Activated T-cell treated with anti-CD3 and anti-CD28 coated beads, Interleukin-2, amount 50 U/mL, for 4 hours (primary cell): ENCODE measurements around the gene THSD4. TPM values are rescaled to one million over a fixed set of nuclear protein-coding genes. Genes with fewer than 3 reads are reported as not detected.
"Not testable (repeated sequence)": the region's sequence is repeated elsewhere in the genome, so short reads cannot be mapped to it uniquely, and the experiment has no call there.

Experiments used
- ATAC-seq, 2 donors: fragments of 200-7000 bp; cut with Tn5 transposase; one replicate each; pipeline ENCODE4 v1.10.0; 2021
- DNase-seq: peaks from one replicate; pipeline ENCODE4 v3.0.0-alpha.2; 2020
- H3K27me3 Mint-ChIP-seq: one replicate; pipeline ENCODE4 v1.8.0; 2021; ENCODE audit warnings: low read depth, mixed read lengths
- H3K36me3 Mint-ChIP-seq: one replicate; pipeline ENCODE4 v1.8.0; 2022; ENCODE audit warnings: mixed read lengths; ENCODE audit not compliant: insufficient read depth
- H3K4me1 Mint-ChIP-seq: one replicate; pipeline ENCODE4 v1.8.0; 2021; ENCODE audit warnings: low read depth, mixed read lengths
- H3K4me3 Mint-ChIP-seq: one replicate; pipeline ENCODE4 v1.8.0; 2021; ENCODE audit warnings: mild to moderate bottlenecking, moderate library complexity, mixed read lengths
- H3K9me3 Mint-ChIP-seq: one replicate; pipeline ENCODE4 v1.8.0; 2021; ENCODE audit warnings: mixed read lengths
- total RNA-seq, 3 donors: library from RNA; stranded (reverse); gene quantifications; one replicate each; pipeline ENCODE4 v1.2.1, GENCODE V29; 2021

Gene THSD4
- total RNA-seq, 3 donors from 2014 or later = 0.08 to 0.16 (median 0.11) TPM

- no peak for ATAC-seq
- H3K36me3 Mint-ChIP-seq = no peaks in the 10 kb centered on the region
- H3K9me3 Mint-ChIP-seq = no peaks in the 10 kb centered on the region
- no peaks in the 10 kb centered on the region for H3K4me1 Mint-ChIP-seq
- peaks cover 2% of the 10 kb centered on the region for H3K27me3 Mint-ChIP-seq
- DNase-seq = no peak
- H3K4me3 Mint-ChIP-seq = no peak overlapping the region
Observed at GRCh38 chr15:71713191-71713809, 598.0 kb downstream of the THSD4 start.

- ATAC-seq (no peak), DNase-seq (no peak)
- Mint-ChIP-seq H3K4me3 (no peak overlapping the region), H3K9me3 (no peaks in the 10 kb centered on the region), H3K36me3 (no peaks in the 10 kb centered on the region), H3K4me1 (no peaks in the 10 kb centered on the region), H3K27me3 (peaks cover 5% of the 10 kb centered on the region)
Observed at GRCh38 chr15:71715914-71716313, 600.6 kb downstream of the THSD4 start.

GRCh38 chr15:71716990-71717389 is 601.7 kb downstream of the THSD4 start:
- H3K27me3 Mint-ChIP-seq = peaks cover 6% of the 10 kb centered on the region
- H3K9me3 Mint-ChIP-seq = no peaks in the 10 kb centered on the region
- no peaks in the 10 kb centered on the region for H3K36me3 Mint-ChIP-seq
- DNase-seq = no peak
- no peaks in the 10 kb centered on the region for H3K4me1 Mint-ChIP-seq
- no peak for ATAC-seq
- no peak overlapping the region for H3K4me3 Mint-ChIP-seq

GRCh38 chr15:71718116-71718910 is 603.0 kb downstream of the THSD4 start:
- no peaks in the 10 kb centered on the region for H3K9me3 Mint-ChIP-seq
- H3K27me3 Mint-ChIP-seq = peaks cover 6% of the 10 kb centered on the region
- H3K4me3 Mint-ChIP-seq = no peak overlapping the region
- no peaks in the 10 kb centered on the region for H3K4me1 Mint-ChIP-seq
- DNase-seq (no peak), ATAC-seq (no peak)
- no peaks in the 10 kb centered on the region for H3K36me3 Mint-ChIP-seq

GRCh38 chr15:71723344-71723743 is 608.1 kb downstream of the THSD4 start:
- no peak for DNase-seq
- no peaks in the 10 kb centered on the region for H3K36me3 Mint-ChIP-seq
- ATAC-seq = no peak
- H3K9me3 Mint-ChIP-seq = no peaks in the 10 kb centered on the region
- H3K27me3 Mint-ChIP-seq = peaks cover 9% of the 10 kb centered on the region
- no peak overlapping the region for H3K4me3 Mint-ChIP-seq
- H3K4me1 Mint-ChIP-seq = no peaks in the 10 kb centered on the region

- H3K36me3 Mint-ChIP-seq, DNase-seq, ATAC-seq, H3K4me1 Mint-ChIP-seq, H3K4me3 Mint-ChIP-seq, H3K9me3 Mint-ChIP-seq, H3K27me3 Mint-ChIP-seq: not testable (repeated sequence)
Observed at GRCh38 chr15:71725207-71725955, 610.1 kb downstream of the THSD4 start.

- Mint-ChIP-seq H3K36me3 (no peaks in the 10 kb centered on the region), H3K27me3 (peaks cover 17% of the 10 kb centered on the region), H3K4me3 (no peak overlapping the region), H3K9me3 (no peaks in the 10 kb centered on the region), H3K4me1 (no peaks in the 10 kb centered on the region)
- DNase-seq (no peak), ATAC-seq (no peak)
Observed at GRCh38 chr15:71728881-71729280, 613.6 kb downstream of the THSD4 start.

GRCh38 chr15:71729319-71729718 is 614.0 kb downstream of the THSD4 start:
- Mint-ChIP-seq H3K4me3 (no peak overlapping the region), H3K27me3 (peaks cover 17% of the 10 kb centered on the region), H3K4me1 (no peaks in the 10 kb centered on the region), H3K36me3 (no peaks in the 10 kb centered on the region), H3K9me3 (no peaks in the 10 kb centered on the region)
- no peak for DNase-seq
- ATAC-seq = no peak

GRCh38 chr15:71730277-71731144 is 615.2 kb downstream of the THSD4 start:
- no peaks in the 10 kb centered on the region for H3K4me1 Mint-ChIP-seq
- ATAC-seq (peak; percentile 48 to 71), DNase-seq (no peak)
- peaks cover 14% of the 10 kb centered on the region for H3K27me3 Mint-ChIP-seq
- no peaks in the 10 kb centered on the region for H3K36me3 Mint-ChIP-seq
- no peak overlapping the region for H3K4me3 Mint-ChIP-seq
- H3K9me3 Mint-ChIP-seq = no peaks in the 10 kb centered on the region

GRCh38 chr15:71732636-71733035 is 617.4 kb downstream of the THSD4 start:
- H3K9me3 Mint-ChIP-seq = no peaks in the 10 kb centered on the region

GRCh38 chr15:71733122-71733521 is 617.9 kb downstream of the THSD4 start:
- no peaks in the 10 kb centered on the region for H3K4me1 Mint-ChIP-seq
- no peaks in the 10 kb centered on the region for H3K36me3 Mint-ChIP-seq
- H3K9me3 Mint-ChIP-seq = no peaks in the 10 kb centered on the region
- no peak for ATAC-seq
- no peak overlapping the region for H3K4me3 Mint-ChIP-seq
- H3K27me3 Mint-ChIP-seq = peaks cover 13% of the 10 kb centered on the region
- no peak for DNase-seq

More at GRCh38 chr15:71732636-71733035, 617.4 kb downstream of the THSD4 start:
- Mint-ChIP-seq H3K4me3 (no peak overlapping the region), H3K27me3 (peaks cover 13% of the 10 kb centered on the region), H3K4me1 (no peaks in the 10 kb centered on the region), H3K36me3 (no peaks in the 10 kb centered on the region)
- no peak for DNase-seq
- no peak for ATAC-seq

- no peak overlapping the region for H3K4me3 Mint-ChIP-seq
- no peaks in the 10 kb centered on the region for H3K4me1 Mint-ChIP-seq
- H3K36me3 Mint-ChIP-seq = no peaks in the 10 kb centered on the region
- ATAC-seq (no peak), DNase-seq (no peak)
- peaks cover 13% of the 10 kb centered on the region for H3K27me3 Mint-ChIP-seq
- no peaks in the 10 kb centered on the region for H3K9me3 Mint-ChIP-seq
Observed at GRCh38 chr15:71734709-71735384, 619.6 kb downstream of the THSD4 start.

- H3K9me3 Mint-ChIP-seq = no peaks in the 10 kb centered on the region
- ATAC-seq (no peak), DNase-seq (no peak)
- H3K36me3 Mint-ChIP-seq = no peaks in the 10 kb centered on the region
- no peak overlapping the region for H3K4me3 Mint-ChIP-seq
- H3K4me1 Mint-ChIP-seq = no peaks in the 10 kb centered on the region
- H3K27me3 Mint-ChIP-seq = peaks cover 13% of the 10 kb centered on the region
Observed at GRCh38 chr15:71735385-71735757, 620.1 kb downstream of the THSD4 start.
